Smooth muscle cell (in vitro differentiated cells): ENCODE measurements around the gene BST2. TPM values are rescaled to one million over a fixed set of nuclear protein-coding genes. Genes with fewer than 3 reads are reported as not detected.

Source experiments
- DNase-seq: peaks from one replicate; lab custom pipeline; 2025; ENCODE audit not compliant: unreplicated experiment; lab: John Stamatoyannopoulos, UW
- H2AFZ ChIP-seq: fragments of 200-600 bp; sonication (generic); 2 replicates; pipeline ENCODE4 v1.6.0; 2016; ENCODE audit warnings: antibody characterized with exemption, low read depth, mild to moderate bottlenecking
- H3F3A ChIP-seq: fragments of 200-600 bp; sonication (generic); 2 replicates; pipeline ENCODE4 v1.6.0; 2017; ENCODE audit warnings: antibody characterized with exemption, low read depth
- H3K27ac ChIP-seq: fragments of 200-600 bp; sonication (generic); 2 replicates; pipeline ENCODE4 v1.5.1; 2016; ENCODE audit warnings: low read depth, mild to moderate bottlenecking
- H3K27me3 ChIP-seq: fragments of 200-600 bp; sonication (generic); 2 replicates; pipeline ENCODE4 v1.6.1; 2016; ENCODE audit warnings: low read depth, mild to moderate bottlenecking
- H3K36me3 ChIP-seq: fragments of 200-600 bp; sonication (generic); 2 replicates; pipeline ENCODE4 v1.5.1; 2016; ENCODE audit warnings: low read depth
- H3K4me1 ChIP-seq: fragments of 200-600 bp; sonication (generic); 2 replicates; pipeline ENCODE4 v1.5.1; 2016; ENCODE audit warnings: low read depth
- H3K4me2 ChIP-seq: fragments of 200-600 bp; sonication (generic); 2 replicates; pipeline ENCODE4 v1.6.0; 2016; ENCODE audit warnings: mild to moderate bottlenecking
- H3K4me3 ChIP-seq: fragments of 200-600 bp; sonication (generic); 2 replicates; pipeline ENCODE4 v1.5.1; 2016; ENCODE audit warnings: mild to moderate bottlenecking
- H3K79me2 ChIP-seq: fragments of 200-600 bp; sonication (generic); 2 replicates; pipeline ENCODE4 v1.6.0; 2016; ENCODE audit warnings: low read depth, mild to moderate bottlenecking
- H3K9ac ChIP-seq: fragments of 200-600 bp; sonication (generic); 2 replicates; pipeline ENCODE4 v1.6.0; 2016; ENCODE audit warnings: low read depth
- H3K9me3 ChIP-seq: fragments of 200-600 bp; sonication (generic); replicated peaks from 2 replicates; pipeline ENCODE4 v1.5.1; 2016; ENCODE audit warnings: low read depth
- H4K20me1 ChIP-seq: fragments of 200-600 bp; sonication (generic); 2 replicates; pipeline ENCODE4 v1.6.0; 2016; ENCODE audit warnings: low read depth
- CTCF ChIP-seq: fragments of 200-600 bp; sonication (generic); IDR thresholded peaks from 2 replicates; pipeline ENCODE4 v1.5.1; 2017; ENCODE audit warnings: borderline replicate concordance, mild to moderate bottlenecking, antibody characterized with exemption; ENCODE audit not compliant: insufficient read depth, poor library complexity, severe bottlenecking
- WGBS: methylation state at CpG from one replicate; pipeline ENCODE4 v1.1.7; 2016; ENCODE audit warnings: low lambda C conversion rate; 5-methylcytosine and 5-hydroxymethylcytosine counted together
- polyA plus RNA-seq: library from polyadenylated mRNA; unstranded; fragments of >200 nt; fragmentation: Nextera tagmentation; extraction: Ambion mirVana; gene quantifications from 2 replicates; pipeline ENCODE4 v1.2.1, GENCODE V29; 2016
- total RNA-seq: library from RNA; depleted of rRNA; stranded (reverse); fragments of >200 nt; gene quantifications from 2 replicates; pipeline ENCODE4 v1.2.3, GENCODE V29; 2014

BST2 gene
- total and polyA plus RNA-seq, 2 experiments from 2014 or later, result 3.7 to 14.4 TPM

GRCh38 chr19:17445526-17446165, 40.2 kb upstream of the BST2 start:
- Histone ChIP-seq H3K27ac (no peak overlapping the region), H3K4me1 (no peaks in the 10 kb centered on the region), H4K20me1 (no peaks in the 10 kb centered on the region), H2AFZ (no peak overlapping the region), H3K36me3 (no peaks in the 10 kb centered on the region), H3K9me3 (no peaks in the 10 kb centered on the region), H3K4me2 (no peak overlapping the region), H3K4me3 (no peak overlapping the region), H3K79me2 (no peaks in the 10 kb centered on the region), H3K9ac (no peak overlapping the region), H3F3A (no peaks in the 10 kb centered on the region), H3K27me3 (peaks cover 9% of the 10 kb centered on the region)
- WGBS, result 95% methylated on average over 1 of the region's 1 CpG
- no peak for TF ChIP-seq CTCF
- DNase-seq, result no peak

- no peaks in the 10 kb centered on the region for H3K27me3 ChIP-seq
- no peaks in the 10 kb centered on the region for H3K9me3 ChIP-seq
- H3K79me2 ChIP-seq, result no peaks in the 10 kb centered on the region
- H3K4me1 ChIP-seq, result no peaks in the 10 kb centered on the region
- no peak overlapping the region for H2AFZ ChIP-seq
- no peaks in the 10 kb centered on the region for H4K20me1 ChIP-seq
- H3K9ac ChIP-seq, result no peak overlapping the region
- no peaks in the 10 kb centered on the region for H3K36me3 ChIP-seq
- 61% methylated on average over 8 of the region's 8 CpGs for WGBS
- no peak overlapping the region for H3K27ac ChIP-seq
- H3F3A ChIP-seq, result no peaks in the 10 kb centered on the region
- no peak for DNase-seq
- H3K4me2 ChIP-seq, result no peak overlapping the region
- no peak overlapping the region for H3K4me3 ChIP-seq
- peak; percentile 43 for TF ChIP-seq CTCF
These were observed 36.0 kb upstream of the BST2 start for GRCh38 chr19:17441241-17442021.

- H3K4me3 ChIP-seq, result no peak overlapping the region
- no peaks in the 10 kb centered on the region for H3K27me3 ChIP-seq
- no peaks in the 10 kb centered on the region for H3K79me2 ChIP-seq
- no peak overlapping the region for H3K27ac ChIP-seq
- no peaks in the 10 kb centered on the region for H3F3A ChIP-seq
- no peak overlapping the region for H3K4me2 ChIP-seq
- no peaks in the 10 kb centered on the region for H3K4me1 ChIP-seq
- H3K36me3 ChIP-seq, result no peaks in the 10 kb centered on the region
- no peak overlapping the region for H2AFZ ChIP-seq
- no peaks in the 10 kb centered on the region for H3K9me3 ChIP-seq
- no peak for DNase-seq
- H3K9ac ChIP-seq, result no peak overlapping the region
- 83% methylated on average over 7 of the region's 7 CpGs for WGBS
- no peaks in the 10 kb centered on the region for H4K20me1 ChIP-seq
- no peak for TF ChIP-seq CTCF
These were observed 31.4 kb upstream of the BST2 start for GRCh38 chr19:17436874-17437267.
